LNCaP clone FGC (cell line): Measurements from ENCODE around the gene SZRD1.

Experiments
- DNase-seq: peaks from one replicate; pipeline ENCODE4 v3.0.0-alpha.2; 2011; ENCODE audit warnings: low read depth
- H3K4me3 ChIP-seq: 2 replicates; pipeline ENCODE4 v1.5.1; 2011; ENCODE audit warnings: mild to moderate bottlenecking, low read depth, low read length, control low read depth
- CTCF ChIP-seq: IDR thresholded peaks from 2 replicates; pipeline ENCODE4 v1.5.1; 2012; ENCODE audit warnings: mild to moderate bottlenecking; ENCODE audit not compliant: control insufficient read depth, insufficient read depth; ENCODE audit errors: extremely low read depth

The SZRD1 gene

GRCh38 chr1:16430606-16431005, 63.6 kb downstream of the SZRD1 start:
- H3K4me3 ChIP-seq = no peak overlapping the region
- TF ChIP-seq CTCF = no peak
- no peak for DNase-seq

GRCh38 chr1:16433030-16433429, 66.0 kb downstream of the SZRD1 start:
- no peak for DNase-seq
- no peak for TF ChIP-seq CTCF
- no peak overlapping the region for H3K4me3 ChIP-seq

- no peak for DNase-seq
- H3K4me3 ChIP-seq = no peak overlapping the region
- no peak for TF ChIP-seq CTCF
Measured at GRCh38 chr1:16434007-16434406, 67.0 kb downstream of the SZRD1 start.

GRCh38 chr1:16434501-16434900, 67.5 kb downstream of the SZRD1 start:
- H3K4me3 ChIP-seq = no peak overlapping the region
- DNase-seq = no peak
- TF ChIP-seq CTCF = no peak

- no peak for TF ChIP-seq CTCF
- no peak within 1 kb of the TSS for H3K4me3 ChIP-seq
- DNase-seq = no peak
Measured at GRCh38 chr1:16436946-16437474, 70.0 kb downstream of the SZRD1 start, which contains the start of gene SPATA21. Gene SPATA21 (minus strand): TSS chr1:16437424. CDS start chr1:16431371, 6,053 bp downstream.

- no peak overlapping the region for H3K4me3 ChIP-seq
- DNase-seq = no peak
- TF ChIP-seq CTCF = no peak
Measured at GRCh38 chr1:16438516-16438915, 71.5 kb downstream of the SZRD1 start.

GRCh38 chr1:16438924-16439323, 71.9 kb downstream of the SZRD1 start:
- no peak for TF ChIP-seq CTCF
- H3K4me3 ChIP-seq = no peak overlapping the region
- DNase-seq = no peak
